ENCODE data around the gene FAM53A. TPM values are rescaled to one million over a fixed set of nuclear protein-coding genes. Genes with fewer than 3 reads are reported as not detected.
"Not testable (repeated sequence)": the region's sequence is repeated elsewhere in the genome, so short reads cannot be mapped to it uniquely, and the experiment has no call there.

FAM53A gene
- total and polyA plus RNA-seq, 2 donors: 0.63 to 2.9 TPM

DNA sequence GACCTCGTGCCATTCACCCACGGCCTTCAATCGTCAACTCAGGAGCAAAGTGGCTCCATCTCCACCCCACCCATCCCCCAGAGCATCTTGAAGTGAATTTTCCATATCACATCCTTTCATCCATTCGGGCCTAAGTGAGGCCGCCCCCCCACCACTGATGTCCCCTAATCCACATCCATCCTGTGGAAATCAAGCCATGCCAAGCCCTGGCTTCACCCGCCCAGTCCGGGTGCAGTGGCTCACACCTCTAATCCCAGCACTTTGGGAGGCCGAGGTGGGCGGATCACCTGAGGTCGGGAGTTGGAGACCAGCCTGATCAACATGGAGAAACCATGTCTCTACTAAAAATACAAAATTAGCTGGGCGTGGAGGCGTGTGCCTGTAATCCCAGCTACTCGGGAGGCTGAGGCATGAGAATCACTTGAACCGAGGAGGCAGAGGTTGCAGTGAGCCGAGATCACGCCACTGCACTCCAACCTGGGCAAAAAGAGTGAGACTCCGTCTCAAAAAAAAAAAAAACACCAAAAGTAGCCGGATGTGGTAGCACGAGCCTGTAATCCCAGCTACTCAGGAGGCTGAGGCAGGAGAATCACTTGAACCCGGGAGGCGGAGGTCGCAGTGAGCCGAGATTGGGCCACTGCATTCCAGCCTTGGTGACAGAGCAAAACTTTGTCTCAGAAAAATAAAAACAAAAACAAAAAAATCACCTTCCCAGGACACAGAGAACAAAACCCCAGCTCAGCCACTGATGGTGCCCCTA is 76.5 kb downstream of the FAM53A start:
- not testable (repeated sequence) for H3K27ac ChIP-seq (ENCODE audit: low read depth); H3K4me1 ChIP-seq (ENCODE audit: insufficient read depth); H3K36me3 ChIP-seq (ENCODE audit: insufficient read depth); H3K4me3 ChIP-seq (ENCODE audit: low read depth, low read length); DNase-seq (ENCODE audit: extremely low spot score)
- 93% methylated on average over 23 of the region's 23 CpGs for WGBS

DNA sequence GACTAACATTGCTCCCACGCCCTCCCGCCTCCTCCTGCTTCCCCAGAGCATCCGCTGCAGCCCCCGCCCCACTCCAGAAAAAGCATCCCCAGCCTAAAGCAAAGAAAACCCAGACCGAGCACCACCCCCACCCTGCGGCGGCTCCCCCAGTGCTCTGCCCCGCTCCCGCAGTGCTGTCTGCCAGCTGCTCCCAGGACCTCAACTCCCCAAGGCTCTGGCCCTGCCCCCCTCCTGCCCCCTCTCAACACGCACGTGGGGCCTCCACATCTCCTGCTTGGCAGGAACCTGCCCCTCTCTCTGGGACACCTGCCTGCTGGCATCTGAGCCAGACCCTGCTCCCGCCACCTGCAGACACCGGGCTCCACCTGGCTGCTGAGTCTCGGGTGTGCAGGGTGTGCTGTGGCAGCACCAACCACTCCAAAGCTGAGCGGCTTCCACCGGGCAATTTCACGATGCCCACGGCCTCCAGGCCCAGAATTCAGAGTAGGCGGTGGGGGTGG is 79.4 kb downstream of the FAM53A start:
- H3K4me1 ChIP-seq (ENCODE audit: insufficient read depth): no peaks in the 10 kb centered on the region
- no peaks in the 10 kb centered on the region for H3K36me3 ChIP-seq (ENCODE audit: insufficient read depth)
- WGBS: 36% methylated on average over 19 of the region's 19 CpGs
- H3K4me3 ChIP-seq (ENCODE audit: low read depth, low read length): no peak overlapping the region
- no peak overlapping the region for H3K27ac ChIP-seq (ENCODE audit: low read depth)
- no peak for DNase-seq (ENCODE audit: extremely low spot score)

DNA sequence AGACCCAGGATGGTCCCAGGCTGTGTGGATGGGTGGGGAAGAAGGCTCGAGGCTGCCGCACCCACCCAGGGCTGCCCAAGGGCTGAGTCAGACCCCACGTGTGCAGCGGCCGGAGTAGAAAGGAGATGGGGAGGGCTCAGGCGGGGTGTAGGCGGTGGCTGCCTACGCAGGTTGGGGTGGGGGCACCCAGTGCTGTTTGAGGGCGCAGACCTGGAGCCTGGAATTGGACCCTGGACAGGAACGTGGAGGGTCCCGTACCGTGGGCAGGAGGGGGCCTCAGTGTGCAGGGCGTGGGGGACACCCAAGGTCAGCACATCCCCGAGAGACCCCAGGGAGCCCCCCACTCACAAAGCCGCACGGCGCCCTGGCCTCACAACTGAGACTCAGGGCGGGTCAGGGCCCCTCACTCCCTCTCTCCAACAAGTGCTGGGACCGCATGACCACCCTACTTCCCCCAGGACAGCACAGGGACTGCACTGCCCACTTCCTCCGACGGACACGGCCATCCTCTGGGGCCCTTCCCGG is 79.9 kb downstream of the FAM53A start:
- DNase-seq (ENCODE audit: extremely low spot score): no peak
- WGBS: 45% methylated on average over 23 of the region's 23 CpGs

DNA sequence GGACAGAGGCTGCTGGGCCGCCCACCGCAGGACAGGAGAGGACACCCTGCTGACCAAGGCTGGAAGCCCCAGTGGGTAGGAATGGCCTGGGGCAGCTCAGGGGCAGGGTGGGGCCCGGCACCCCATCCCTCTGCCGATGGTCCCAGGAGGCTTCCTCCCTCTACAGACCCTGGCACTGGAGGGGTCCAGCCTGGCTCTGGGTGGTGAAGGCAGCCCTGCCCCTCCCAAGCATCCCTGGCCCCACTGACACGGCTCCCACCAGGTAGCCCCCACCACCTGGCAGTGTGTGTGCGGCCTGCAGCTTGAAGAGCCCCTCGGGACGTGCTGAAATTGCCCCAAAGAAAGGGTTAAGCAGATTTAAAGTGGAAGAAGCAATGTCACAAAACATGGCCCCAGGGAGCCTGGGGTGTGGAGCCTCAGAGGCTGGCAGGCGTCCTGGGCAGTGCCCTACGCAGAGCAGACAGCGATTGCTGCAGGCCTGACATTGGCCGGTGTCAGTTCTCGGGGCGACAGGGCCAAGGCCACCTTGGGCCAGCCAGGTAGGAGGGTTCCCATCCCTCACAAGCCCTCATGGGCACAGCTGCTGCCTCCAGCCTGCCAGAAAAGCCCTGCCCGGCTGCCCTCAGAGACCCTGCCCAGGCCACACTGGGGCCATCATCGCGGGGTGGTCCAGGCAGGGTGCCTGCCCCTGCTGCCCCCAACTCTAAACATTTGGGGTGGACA is 80.5 kb downstream of the FAM53A start:
- Histone ChIP-seq H3K4me1 (ENCODE audit: insufficient read depth) (no peaks in the 10 kb centered on the region), H3K4me3 (ENCODE audit: low read depth, low read length) (no peak overlapping the region), H3K27ac (ENCODE audit: low read depth) (no peak overlapping the region), H3K36me3 (ENCODE audit: insufficient read depth) (no peaks in the 10 kb centered on the region)
- 76% methylated on average over 17 of the region's 17 CpGs for WGBS
- DNase-seq (ENCODE audit: extremely low spot score): no peak

More for the DNA sequence above, 79.9 kb downstream of the FAM53A start:
- H3K36me3 ChIP-seq (ENCODE audit: insufficient read depth): no peaks in the 10 kb centered on the region
- H3K27ac ChIP-seq (ENCODE audit: low read depth): no peak overlapping the region
- no peak overlapping the region for H3K4me3 ChIP-seq (ENCODE audit: low read depth, low read length)
- no peaks in the 10 kb centered on the region for H3K4me1 ChIP-seq (ENCODE audit: insufficient read depth)

DNA sequence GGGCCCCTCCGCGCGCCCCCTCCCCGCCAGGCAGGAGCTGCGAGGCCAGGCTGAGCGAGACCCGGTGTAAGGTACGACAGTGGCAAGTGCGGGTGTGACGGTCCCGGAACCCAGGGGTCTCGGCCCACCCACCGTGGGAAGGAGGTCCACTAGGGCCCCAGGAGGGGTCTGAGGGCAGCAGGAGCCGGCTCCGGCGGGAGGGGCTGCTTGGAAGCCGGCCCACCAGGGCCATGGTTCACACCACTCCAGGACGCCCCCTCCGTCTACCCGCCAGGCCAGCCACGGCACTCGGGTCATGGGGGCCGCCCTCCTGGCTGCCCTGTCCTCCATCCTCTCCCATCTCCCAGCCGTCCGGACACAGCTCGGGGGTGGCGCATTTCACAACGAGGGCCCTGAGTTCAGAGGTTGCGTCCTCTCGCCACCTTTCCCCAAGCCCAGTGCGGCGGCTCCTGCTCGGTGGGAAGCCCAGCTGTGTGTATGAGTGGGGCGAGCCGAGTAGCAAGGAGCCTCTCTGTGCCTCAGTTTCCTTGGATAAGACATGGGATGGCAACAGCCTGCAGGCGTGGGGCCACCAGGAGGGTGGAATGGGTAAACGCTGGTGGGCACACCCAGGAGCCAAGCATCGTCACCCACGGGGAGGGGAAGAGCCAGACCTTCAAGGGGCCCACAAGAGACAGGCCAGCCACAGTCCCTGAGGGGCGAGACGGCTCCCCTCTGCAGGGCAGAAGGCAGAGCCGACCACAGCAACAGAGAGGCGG is 81.3 kb downstream of the FAM53A start:
- H3K4me3 ChIP-seq (ENCODE audit: low read depth, low read length): no peak overlapping the region
- WGBS: 78% methylated on average over 43 of the region's 43 CpGs
- no peak for DNase-seq (ENCODE audit: extremely low spot score)
- H3K36me3 ChIP-seq (ENCODE audit: insufficient read depth): no peaks in the 10 kb centered on the region
- H3K4me1 ChIP-seq (ENCODE audit: insufficient read depth): no peaks in the 10 kb centered on the region
- no peak overlapping the region for H3K27ac ChIP-seq (ENCODE audit: low read depth)

DNA sequence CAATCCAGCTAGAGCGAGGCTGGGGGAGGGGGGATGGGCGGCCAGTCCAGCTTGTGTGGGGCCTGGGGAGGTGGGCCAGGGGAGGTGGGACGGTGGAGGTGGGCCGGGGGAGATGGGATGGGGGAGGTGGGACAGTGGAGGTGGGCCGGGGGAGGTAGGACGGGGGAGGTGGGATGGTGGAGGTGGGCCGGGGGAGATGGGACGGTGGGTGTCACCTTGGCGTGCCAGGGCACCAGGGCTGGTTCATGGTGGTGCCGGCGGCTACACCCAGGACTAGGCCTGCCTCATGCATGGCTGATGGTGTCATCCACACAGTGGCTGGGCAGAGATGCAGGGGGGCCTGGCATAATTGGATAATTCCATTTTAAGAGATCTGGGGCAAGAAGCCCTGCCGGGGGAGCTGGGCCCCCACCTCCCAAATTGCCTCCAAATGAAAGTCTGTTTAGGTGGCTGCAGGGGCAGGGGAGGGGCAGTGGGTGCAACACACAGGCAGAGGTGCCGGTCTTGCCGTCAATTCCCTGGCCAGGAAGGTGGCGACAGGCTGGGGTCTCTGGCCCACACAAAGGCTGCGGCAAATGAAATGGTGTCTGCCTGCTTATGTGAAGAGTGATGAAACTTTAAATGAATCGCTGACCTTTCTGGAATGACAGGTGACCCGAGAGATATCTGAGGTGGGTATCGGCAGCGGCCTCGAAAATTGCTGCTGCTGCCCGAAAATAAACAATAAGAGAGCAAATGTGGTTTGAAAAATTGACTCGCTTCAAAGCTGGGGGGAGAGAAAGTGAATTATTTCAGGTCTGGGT is 82.1 kb downstream of the FAM53A start:
- DNase-seq (ENCODE audit: extremely low spot score): no peak

DNA sequence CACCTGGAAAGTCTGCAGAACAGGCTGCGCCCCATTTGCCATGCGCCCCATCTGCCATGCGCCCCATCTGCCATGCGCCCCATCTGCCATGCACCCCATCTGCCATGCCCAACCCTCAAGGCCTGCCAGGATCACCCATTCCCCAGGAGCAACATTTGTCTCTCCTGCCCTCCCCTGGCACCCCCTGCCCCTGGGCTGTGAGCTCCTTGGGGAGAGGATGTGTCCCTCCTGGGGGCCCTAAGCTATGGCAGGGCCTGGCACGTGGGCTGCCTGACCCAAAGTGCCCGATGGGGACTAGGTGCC is 82.6 kb downstream of the FAM53A start:
- Histone ChIP-seq H3K4me1 (ENCODE audit: insufficient read depth) (no peaks in the 10 kb centered on the region), H3K36me3 (ENCODE audit: insufficient read depth) (no peaks in the 10 kb centered on the region), H3K4me3 (ENCODE audit: low read depth, low read length) (no peak overlapping the region), H3K27ac (ENCODE audit: low read depth) (no peak overlapping the region)
- DNase-seq (ENCODE audit: extremely low spot score): no peak
- WGBS: over 99% methylated on average over 6 of the region's 6 CpGs

More for the DNA sequence above, 82.1 kb downstream of the FAM53A start:
- 89% methylated on average over 23 of the region's 23 CpGs for WGBS
- H3K36me3 ChIP-seq (ENCODE audit: insufficient read depth): no peaks in the 10 kb centered on the region
- no peaks in the 10 kb centered on the region for H3K4me1 ChIP-seq (ENCODE audit: insufficient read depth)
- no peak overlapping the region for H3K4me3 ChIP-seq (ENCODE audit: low read depth, low read length)
- H3K27ac ChIP-seq (ENCODE audit: low read depth): no peak overlapping the region

DNA sequence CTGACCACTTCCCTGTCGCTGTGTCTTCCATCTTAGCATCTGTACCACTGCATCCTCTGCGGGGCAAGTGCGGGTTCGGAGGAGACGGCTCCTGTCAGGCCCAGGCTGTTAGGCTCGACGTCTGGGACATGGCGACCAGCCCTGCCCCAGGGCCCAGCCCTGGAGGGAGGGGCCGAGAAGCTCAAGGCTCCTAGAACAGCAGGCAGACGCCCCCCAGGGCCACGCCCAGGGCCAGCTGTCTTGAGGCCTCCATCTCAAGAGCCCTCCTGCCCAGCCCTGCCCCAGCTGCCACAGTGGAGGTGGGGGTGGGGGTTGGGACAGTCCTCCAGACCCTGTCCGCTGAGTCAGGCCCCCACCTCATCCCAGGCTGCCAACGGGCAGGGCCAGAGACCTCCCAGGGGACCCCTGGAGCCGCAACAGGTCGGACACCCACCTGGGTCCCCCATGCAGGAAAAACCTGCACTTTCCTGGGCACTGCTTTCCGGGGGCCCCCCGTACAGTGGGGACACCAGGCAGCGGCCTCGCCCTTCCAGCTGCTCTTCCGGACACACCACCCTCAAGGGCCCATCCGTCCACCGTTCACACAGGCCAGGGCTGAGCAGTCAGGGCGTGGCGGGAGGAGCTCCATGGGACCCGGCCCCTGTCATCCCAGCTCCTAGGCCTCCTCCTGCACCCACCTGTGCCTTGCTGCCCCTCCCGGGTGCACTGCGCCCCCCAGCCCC is 83.1 kb downstream of the FAM53A start:
- H3K4me3 ChIP-seq (ENCODE audit: low read depth, low read length): no peak overlapping the region
- DNase-seq (ENCODE audit: extremely low spot score): no peak
- H3K27ac ChIP-seq (ENCODE audit: low read depth): no peak overlapping the region
- H3K4me1 ChIP-seq (ENCODE audit: insufficient read depth): no peaks in the 10 kb centered on the region
- no peaks in the 10 kb centered on the region for H3K36me3 ChIP-seq (ENCODE audit: insufficient read depth)
- WGBS: 79% methylated on average over 27 of the region's 27 CpGs

DNA sequence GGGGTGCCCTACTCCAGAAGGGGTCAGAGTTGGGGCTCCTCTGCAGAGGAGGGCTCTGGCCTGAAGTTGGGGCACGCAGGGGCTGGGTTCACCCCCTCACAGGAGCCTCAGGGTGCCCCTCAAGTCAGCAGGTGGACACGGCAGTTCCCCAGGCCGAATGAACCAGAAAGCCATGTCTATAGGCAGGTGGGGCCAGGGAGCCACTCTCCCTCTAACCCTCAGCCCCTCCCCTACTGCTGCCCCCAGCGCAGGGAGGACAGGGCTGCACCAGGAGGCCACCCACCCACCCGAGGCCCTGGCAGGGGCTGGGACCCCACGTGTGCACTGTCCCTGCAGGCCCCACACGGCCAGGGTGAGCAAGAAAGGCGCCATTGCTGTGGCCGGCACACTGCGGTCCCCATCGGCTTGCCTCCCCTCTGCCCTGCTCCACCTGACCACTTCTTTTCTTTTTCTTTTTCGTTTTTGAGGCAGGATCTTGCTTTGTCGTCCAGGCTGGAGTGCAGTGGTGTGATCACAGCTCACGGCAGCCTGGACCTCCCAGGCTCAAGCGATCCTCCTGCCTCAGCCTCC is 83.8 kb downstream of the FAM53A start:
- Histone ChIP-seq H3K36me3 (ENCODE audit: insufficient read depth) (no peaks in the 10 kb centered on the region), H3K4me3 (ENCODE audit: low read depth, low read length) (no peak overlapping the region), H3K27ac (ENCODE audit: low read depth) (no peak overlapping the region), H3K4me1 (ENCODE audit: insufficient read depth) (no peaks in the 10 kb centered on the region)
- no peak for DNase-seq (ENCODE audit: extremely low spot score)
- 76% methylated on average over 15 of the region's 15 CpGs for WGBS

DNA sequence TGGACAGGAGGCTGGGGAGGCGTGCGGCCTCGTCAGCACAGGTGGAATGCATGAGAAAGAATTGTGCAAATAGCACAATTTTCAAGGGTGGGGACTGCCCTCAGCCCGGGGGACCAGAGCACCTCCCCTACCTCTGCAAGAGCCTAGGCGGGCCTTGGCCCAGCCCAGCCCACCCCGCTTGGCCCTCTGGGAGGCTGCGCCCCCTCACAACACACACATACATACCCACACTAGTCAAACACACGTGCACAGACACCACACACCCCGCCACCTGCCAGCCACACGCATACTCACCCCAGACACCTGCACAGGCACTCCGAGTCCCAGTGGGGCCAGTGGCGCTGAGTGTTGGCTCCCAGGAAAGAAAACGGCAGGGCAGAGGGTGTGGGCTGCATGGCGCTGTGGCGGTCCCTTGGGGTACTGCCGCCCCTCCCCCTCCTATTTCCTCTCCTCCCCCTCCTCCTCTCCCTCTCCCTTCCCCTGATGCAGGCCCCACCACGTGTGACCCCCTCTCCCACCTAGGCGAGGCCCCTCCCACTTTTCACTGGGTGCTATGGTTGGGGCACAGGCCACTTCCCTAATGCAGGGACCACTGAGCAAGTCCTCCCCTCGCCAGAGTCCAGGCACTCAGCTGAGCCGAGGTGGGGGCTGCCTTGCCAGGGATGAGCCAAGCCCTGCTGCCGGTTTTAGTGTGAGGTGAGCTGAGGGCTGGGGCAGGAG is 84.5 kb downstream of the FAM53A start:
- H3K4me3 ChIP-seq (ENCODE audit: low read depth, low read length): no peak overlapping the region
- no peaks in the 10 kb centered on the region for H3K36me3 ChIP-seq (ENCODE audit: insufficient read depth)
- 67% methylated on average over 21 of the region's 21 CpGs for WGBS
- H3K27ac ChIP-seq (ENCODE audit: low read depth): no peak overlapping the region
- no peaks in the 10 kb centered on the region for H3K4me1 ChIP-seq (ENCODE audit: insufficient read depth)
- no peak for DNase-seq (ENCODE audit: extremely low spot score)

DNA sequence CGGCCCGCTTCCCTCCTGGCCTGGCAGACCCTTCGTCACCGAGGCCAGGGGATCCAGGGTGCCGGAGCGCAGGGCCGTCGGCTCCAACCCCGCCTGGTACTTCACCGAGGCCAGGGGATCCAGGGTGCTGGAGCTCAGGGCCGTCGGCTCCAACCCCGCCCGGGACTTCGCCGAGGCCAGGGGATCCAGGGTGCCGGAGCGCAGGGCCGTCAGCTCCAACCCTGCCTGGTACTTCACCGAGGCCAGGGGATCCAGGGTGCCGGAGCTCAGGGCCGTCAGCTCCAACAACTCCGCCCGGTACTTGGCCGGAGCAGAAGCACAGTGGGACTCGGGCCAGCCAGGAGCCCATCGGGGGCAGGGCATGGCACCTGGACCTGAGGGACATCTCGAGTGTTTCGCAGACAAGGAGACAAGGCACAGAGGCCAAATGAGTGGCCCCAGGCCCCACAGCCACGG is 85.1 kb downstream of the FAM53A start:
- H3K4me1 ChIP-seq (ENCODE audit: insufficient read depth): no peaks in the 10 kb centered on the region
- no peak overlapping the region for H3K4me3 ChIP-seq (ENCODE audit: low read depth, low read length)
- H3K36me3 ChIP-seq (ENCODE audit: insufficient read depth): no peaks in the 10 kb centered on the region
- DNase-seq (ENCODE audit: extremely low spot score): no peak
- H3K27ac ChIP-seq (ENCODE audit: low read depth): no peak overlapping the region
- WGBS: 83% methylated on average over 30 of the region's 30 CpGs
